HG02970 (cell line): ENCODE results near the gene SEMA3D.

Experiments
- ATAC-seq: cut with Tn5 transposase; IDR thresholded peaks from one replicate; pipeline ENCODE4 v1.9.1; 2021; ENCODE audit warnings: mild to moderate bottlenecking, moderate library complexity, moderate number of reproducible peaks; ENCODE audit not compliant: unreplicated experiment, low FRiP score

Gene SEMA3D

GRCh38 chr7:85041605-85042216 lies 145.1 kb downstream of the SEMA3D start:
- ATAC-seq, result no peak

GRCh38 chr7:85039196-85039923 lies 147.5 kb downstream of the SEMA3D start:
- ATAC-seq, result peak; percentile 69

GRCh38 chr7:85038466-85038865 lies 148.4 kb downstream of the SEMA3D start:
- ATAC-seq, result no peak

GRCh38 chr7:85033263-85033662 lies 153.6 kb downstream of the SEMA3D start:
- no peak for ATAC-seq

DNA sequence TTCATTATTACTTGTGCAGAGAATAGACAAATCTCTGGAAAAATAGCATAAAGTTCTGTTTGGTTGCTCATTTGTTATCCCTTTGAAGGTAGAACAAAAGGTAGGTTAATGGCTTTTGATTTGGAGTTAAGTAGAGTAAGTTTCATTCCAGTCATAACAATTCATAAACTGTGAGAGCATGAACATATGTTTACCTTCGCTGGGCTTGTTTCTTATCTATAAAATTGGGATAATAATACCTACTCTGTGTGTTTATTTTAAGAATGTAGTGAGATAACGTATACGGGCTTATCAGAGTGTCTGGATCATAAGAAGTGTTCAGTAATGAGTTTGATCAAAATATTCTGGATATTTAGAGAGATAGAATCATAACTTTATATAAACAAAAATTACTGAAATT lies 155.4 kb downstream of the SEMA3D start:
- ATAC-seq, result no peak

DNA sequence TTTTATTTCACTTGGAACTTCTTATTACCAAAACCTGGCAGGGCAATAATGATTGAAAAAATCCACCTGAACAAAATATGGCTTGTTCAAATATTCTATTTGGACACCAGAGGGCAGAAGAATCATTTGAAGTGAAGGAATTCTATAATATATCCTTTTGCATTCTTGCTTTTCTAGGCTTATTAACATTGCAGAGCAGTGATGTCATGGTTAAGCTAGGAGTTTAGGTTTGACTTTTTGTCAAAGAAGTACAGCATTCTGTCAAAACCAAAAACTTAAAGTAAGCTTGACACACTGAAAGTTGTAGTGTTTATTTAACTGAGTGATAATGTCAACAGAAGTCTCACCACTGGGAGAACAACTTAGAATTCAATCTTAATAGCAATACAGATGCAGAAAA lies 156.0 kb downstream of the SEMA3D start:
- no peak for ATAC-seq

- ATAC-seq, result no peak
These were observed 161.5 kb downstream of the SEMA3D start for GRCh38 chr7:85025312-85025756.

GRCh38 chr7:85023916-85024315 lies 162.9 kb downstream of the SEMA3D start:
- ATAC-seq, result no peak

GRCh38 chr7:85023066-85023712 lies 163.7 kb downstream of the SEMA3D start:
- ATAC-seq, result no peak

DNA sequence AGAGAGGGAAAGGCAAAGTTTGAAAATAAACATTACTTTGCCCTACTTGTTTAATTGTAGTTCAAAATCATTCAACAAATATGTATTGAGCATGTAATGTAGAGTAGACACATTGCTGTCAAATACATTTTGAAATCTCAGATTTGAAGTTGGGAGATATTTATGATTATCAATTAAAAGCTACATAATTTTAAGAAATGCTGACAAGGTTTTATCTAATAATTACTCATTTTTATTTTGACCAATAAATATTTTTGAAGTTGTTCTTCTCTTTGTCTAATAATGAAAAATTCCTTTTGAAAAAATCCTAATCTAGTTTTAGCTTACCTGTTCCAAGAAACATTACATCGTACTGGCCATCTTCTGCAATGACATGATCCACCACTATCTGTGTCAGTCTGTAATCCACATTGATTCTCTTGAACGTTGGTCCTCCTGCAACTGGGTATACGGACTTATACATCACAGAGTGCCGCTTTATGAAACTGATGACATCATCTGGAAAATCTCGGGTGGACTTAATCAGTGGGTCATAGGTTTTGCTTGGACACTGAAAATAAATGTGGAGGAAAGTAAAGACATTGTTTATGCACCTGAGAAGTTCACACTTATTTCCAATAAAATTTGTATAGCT lies 164.7 kb downstream of the SEMA3D start:
- ATAC-seq, result no peak

DNA sequence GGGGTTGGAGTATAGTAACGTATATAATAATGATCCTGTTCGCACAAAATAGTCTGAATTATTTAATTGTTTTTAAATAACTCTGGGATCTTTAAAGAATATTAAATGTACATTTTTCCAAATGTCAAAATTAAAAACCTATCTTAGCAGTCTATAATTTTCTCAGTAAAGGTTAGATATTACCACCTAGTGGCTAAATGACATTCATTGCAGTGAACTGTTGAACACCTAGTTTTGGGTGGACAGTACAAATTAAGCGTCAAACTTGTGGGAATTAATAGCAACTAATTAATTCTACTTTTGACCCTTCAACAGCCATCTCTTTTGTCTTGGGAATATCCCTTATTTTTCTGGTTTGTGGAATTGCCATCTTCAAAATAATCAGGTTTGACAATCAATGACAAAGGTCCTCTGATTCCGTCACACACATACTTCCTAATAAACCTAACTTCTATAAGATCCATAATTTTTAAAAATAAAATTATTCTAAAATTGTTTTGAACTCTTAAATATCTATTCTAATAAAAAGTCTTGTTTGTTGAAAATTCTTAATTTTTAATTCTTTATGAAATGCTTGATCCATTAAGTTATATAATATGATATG lies 165.7 kb downstream of the SEMA3D start:
- ATAC-seq, result no peak

GRCh38 chr7:85019778-85020177 lies 167.1 kb downstream of the SEMA3D start:
- ATAC-seq, result no peak

- ATAC-seq, result no peak
These were observed 167.7 kb downstream of the SEMA3D start for GRCh38 chr7:85019176-85019575.

DNA sequence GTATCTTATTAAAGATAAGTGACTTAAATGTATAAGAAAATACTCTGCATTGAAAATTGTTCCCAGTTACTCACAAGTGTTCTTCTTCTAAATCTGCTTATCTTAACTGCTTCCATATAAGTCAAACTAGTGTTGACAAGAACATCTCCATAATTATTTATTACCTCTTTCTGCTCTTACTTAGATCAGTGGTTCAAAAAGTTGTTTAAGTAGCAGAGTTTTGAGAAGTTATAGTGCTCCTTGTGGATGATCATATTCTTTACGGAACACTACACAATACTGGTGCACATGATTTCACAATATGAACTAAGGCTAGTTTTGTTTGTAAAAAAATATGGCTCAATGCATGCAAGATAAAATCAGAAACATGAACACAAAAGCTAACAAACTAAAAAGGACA lies 168.4 kb downstream of the SEMA3D start:
- no peak for ATAC-seq

GRCh38 chr7:85016286-85016685 lies 170.6 kb downstream of the SEMA3D start:
- ATAC-seq, result no peak

- no peak for ATAC-seq
These were observed 171.8 kb downstream of the SEMA3D start for GRCh38 chr7:85014936-85015660.

- ATAC-seq, result no peak
These were observed 175.7 kb downstream of the SEMA3D start for GRCh38 chr7:85011127-85011526.

DNA sequence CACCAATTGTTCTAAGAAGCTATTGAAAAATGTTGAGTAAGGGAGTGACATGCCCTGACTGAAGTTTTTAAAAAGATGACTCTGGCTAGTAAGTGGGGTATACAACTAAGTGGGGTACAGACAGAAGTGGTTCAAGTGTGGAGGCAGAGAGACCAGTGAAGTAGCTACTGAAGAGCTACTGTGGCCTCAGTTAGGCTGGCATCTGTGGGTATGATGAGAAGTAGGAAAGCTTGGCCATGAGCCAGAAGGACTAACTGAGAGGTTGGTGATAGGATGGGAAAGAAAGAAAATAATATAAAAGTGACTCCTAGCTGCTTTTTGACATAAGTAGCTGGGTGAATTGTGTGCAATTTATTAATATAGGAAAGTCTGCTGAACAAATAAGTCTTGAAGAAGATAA lies 176.6 kb downstream of the SEMA3D start:
- no peak for ATAC-seq

GRCh38 chr7:85006754-85007153 lies 180.1 kb downstream of the SEMA3D start:
- no peak for ATAC-seq

DNA sequence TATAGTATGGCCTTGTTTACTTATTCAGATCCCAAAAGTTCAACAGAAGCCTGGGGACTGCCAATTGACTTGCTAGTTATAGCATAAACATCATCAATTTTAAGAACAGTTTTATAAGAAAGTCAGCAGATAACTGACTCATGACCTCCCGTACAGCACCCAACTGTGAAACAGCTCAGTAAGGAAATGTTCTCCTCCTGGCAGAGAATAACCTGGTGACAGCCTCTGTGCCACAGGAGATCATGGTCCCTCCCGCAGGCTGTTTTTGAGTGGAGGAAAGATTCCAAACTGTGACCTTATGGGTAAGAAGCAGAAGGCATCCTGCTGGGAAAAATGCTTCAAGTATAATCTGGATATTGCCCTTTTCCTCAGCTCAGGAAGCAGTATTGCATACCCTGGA lies 182.5 kb downstream of the SEMA3D start:
- ATAC-seq, result no peak
